ENCODE results near the gene RABGEF1.

DNA sequence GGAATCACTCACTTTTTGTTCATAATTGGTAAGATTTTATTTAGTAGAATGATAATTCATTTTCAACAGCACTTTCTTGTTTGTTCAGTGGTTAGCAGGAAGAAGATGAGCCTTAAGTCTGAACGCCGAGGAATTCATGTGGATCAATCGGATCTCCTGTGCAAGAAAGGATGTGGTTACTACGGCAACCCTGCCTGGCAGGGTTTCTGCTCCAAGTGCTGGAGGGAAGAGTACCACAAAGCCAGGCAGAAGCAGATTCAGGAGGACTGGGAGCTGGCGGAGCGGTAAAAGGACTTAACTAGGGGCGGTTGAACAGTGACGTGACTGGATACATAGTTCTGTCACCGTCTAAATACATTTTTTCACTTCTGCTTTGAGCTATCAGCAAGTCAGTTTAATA is 31.3 kb downstream of the RABGEF1 start:
- TF ChIP-seq, protein P1, sequence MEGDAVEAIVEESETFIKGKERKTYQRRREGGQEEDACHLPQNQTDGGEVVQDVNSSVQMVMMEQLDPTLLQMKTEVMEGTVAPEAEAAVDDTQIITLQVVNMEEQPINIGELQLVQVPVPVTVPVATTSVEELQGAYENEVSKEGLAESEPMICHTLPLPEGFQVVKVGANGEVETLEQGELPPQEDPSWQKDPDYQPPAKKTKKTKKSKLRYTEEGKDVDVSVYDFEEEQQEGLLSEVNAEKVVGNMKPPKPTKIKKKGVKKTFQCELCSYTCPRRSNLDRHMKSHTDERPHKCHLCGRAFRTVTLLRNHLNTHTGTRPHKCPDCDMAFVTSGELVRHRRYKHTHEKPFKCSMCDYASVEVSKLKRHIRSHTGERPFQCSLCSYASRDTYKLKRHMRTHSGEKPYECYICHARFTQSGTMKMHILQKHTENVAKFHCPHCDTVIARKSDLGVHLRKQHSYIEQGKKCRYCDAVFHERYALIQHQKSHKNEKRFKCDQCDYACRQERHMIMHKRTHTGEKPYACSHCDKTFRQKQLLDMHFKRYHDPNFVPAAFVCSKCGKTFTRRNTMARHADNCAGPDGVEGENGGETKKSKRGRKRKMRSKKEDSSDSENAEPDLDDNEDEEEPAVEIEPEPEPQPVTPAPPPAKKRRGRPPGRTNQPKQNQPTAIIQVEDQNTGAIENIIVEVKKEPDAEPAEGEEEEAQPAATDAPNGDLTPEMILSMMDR (IDR thresholded peaks at IDR 0.05; ENCODE audit: control extremely low read depth in 1 of 3, insufficient read depth in 1 of 3, low read depth in 1 of 3, low read length in 3 of 3) = no peak
- TF ChIP-seq GABPA (IDR thresholded peaks at IDR 0.05; ENCODE audit: borderline replicate concordance, insufficient read depth, low read length) (no peak), SIN3A (conservative IDR thresholded peaks at IDR 0.05 in 1 of 2, IDR thresholded peaks at IDR 0.05 in 1 of 2; ENCODE audit: low read depth in 1 of 2, low read length in 2 of 2) (no peak)
- TF ChIP-seq, protein P2, sequence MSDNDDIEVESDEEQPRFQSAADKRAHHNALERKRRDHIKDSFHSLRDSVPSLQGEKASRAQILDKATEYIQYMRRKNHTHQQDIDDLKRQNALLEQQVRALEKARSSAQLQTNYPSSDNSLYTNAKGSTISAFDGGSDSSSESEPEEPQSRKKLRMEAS (IDR thresholded peaks at IDR 0.05) = no peak
